HUES6 (cell line): Measurements from ENCODE around the gene PCSK5.

Source experiments
- H3K27ac ChIP-seq: 2 replicates; pipeline ENCODE4 v1.7.0; 2013; ENCODE audit warnings: low read depth, mild to moderate bottlenecking, low read length, inconsistent platforms
- H3K27me3 ChIP-seq: 2 replicates; pipeline ENCODE4 v1.6.1; 2013; ENCODE audit warnings: low read length; ENCODE audit not compliant: control insufficient read depth, insufficient read depth
- H3K36me3 ChIP-seq: 2 replicates; pipeline ENCODE4 v1.6.1; 2013; ENCODE audit warnings: low read length; ENCODE audit not compliant: control insufficient read depth, insufficient read depth
- H3K4me1 ChIP-seq: 2 replicates; pipeline ENCODE4 v1.6.1; 2013; ENCODE audit warnings: low read length; ENCODE audit not compliant: control insufficient read depth, insufficient read depth
- H3K4me3 ChIP-seq: 2 replicates; pipeline ENCODE4 v1.5.1; 2013; ENCODE audit warnings: low read depth, low read length
- H3K9ac ChIP-seq: one replicate; pipeline ENCODE4 v1.6.1; 2013; ENCODE audit warnings: mild to moderate bottlenecking, low read length
- H3K9me3 ChIP-seq: 2 replicates; pipeline ENCODE4 v1.6.1; 2013; ENCODE audit warnings: low read depth, low read length; ENCODE audit not compliant: control insufficient read depth, insufficient read depth

The PCSK5 gene

GRCh38 chr9:76203373-76203772 is 312.9 kb downstream of the PCSK5 start:
- no peak overlapping the region for H3K27ac ChIP-seq
- H3K4me1 ChIP-seq: peaks cover 9% of the 10 kb centered on the region; the same call in 1 of the 2 replicates
- no peak overlapping the region for H3K4me3 ChIP-seq
- no peaks in the 10 kb centered on the region for H3K9me3 ChIP-seq
- H3K27me3 ChIP-seq: no peaks in the 10 kb centered on the region
- no peaks in the 10 kb centered on the region for H3K36me3 ChIP-seq
- no peak overlapping the region for H3K9ac ChIP-seq

- H3K9me3 ChIP-seq: no peaks in the 10 kb centered on the region
- H3K36me3 ChIP-seq: no peaks in the 10 kb centered on the region
- peaks cover 9% of the 10 kb centered on the region; the same call in 1 of the 2 replicates for H3K4me1 ChIP-seq
- 0 out of 2 replicates have a peak overlapping the region, but pooled peaks have one; percentile 4 for H3K27ac ChIP-seq
- H3K9ac ChIP-seq: no peak overlapping the region
- no peaks in the 10 kb centered on the region for H3K27me3 ChIP-seq
- no peak overlapping the region for H3K4me3 ChIP-seq
Observed at GRCh38 chr9:76206821-76207220, 316.3 kb downstream of the PCSK5 start.

- Histone ChIP-seq H3K9me3 (no peaks in the 10 kb centered on the region), H3K4me3 (no peak overlapping the region), H3K9ac (no peak overlapping the region), H3K4me1 (peaks cover 4% of the 10 kb centered on the region; the same call in 1 of the 2 replicates), H3K27ac (no peak overlapping the region), H3K27me3 (no peaks in the 10 kb centered on the region), H3K36me3 (no peaks in the 10 kb centered on the region)
Observed at GRCh38 chr9:76213751-76214150, 323.3 kb downstream of the PCSK5 start.

- Histone ChIP-seq H3K4me3 (no peak overlapping the region), H3K4me1 (peaks cover 12% of the 10 kb centered on the region; the same call in 1 of the 2 replicates), H3K27me3 (no peaks in the 10 kb centered on the region), H3K9me3 (no peaks in the 10 kb centered on the region), H3K27ac (no peak overlapping the region), H3K36me3 (no peaks in the 10 kb centered on the region), H3K9ac (no peak overlapping the region)
Observed at GRCh38 chr9:76215066-76215465, 324.6 kb downstream of the PCSK5 start.

- Histone ChIP-seq H3K4me1 (peaks cover 12% of the 10 kb centered on the region; the same call in 1 of the 2 replicates), H3K9ac (no peak overlapping the region), H3K9me3 (no peaks in the 10 kb centered on the region), H3K27me3 (no peaks in the 10 kb centered on the region), H3K4me3 (no peak overlapping the region), H3K27ac (no peak overlapping the region), H3K36me3 (no peaks in the 10 kb centered on the region)
Observed at GRCh38 chr9:76216161-76216649, 325.7 kb downstream of the PCSK5 start.

GRCh38 chr9:76218117-76218885 is 327.8 kb downstream of the PCSK5 start:
- no peak overlapping the region for H3K4me3 ChIP-seq
- no peaks in the 10 kb centered on the region for H3K9me3 ChIP-seq
- no peak overlapping the region for H3K27ac ChIP-seq
- no peaks in the 10 kb centered on the region for H3K27me3 ChIP-seq
- no peak overlapping the region for H3K9ac ChIP-seq
- H3K36me3 ChIP-seq: no peaks in the 10 kb centered on the region
- H3K4me1 ChIP-seq: peaks cover 12% of the 10 kb centered on the region; the same call in 1 of the 2 replicates

- Histone ChIP-seq H3K36me3 (no peaks in the 10 kb centered on the region), H3K4me1 (peaks cover 12% of the 10 kb centered on the region; the same call in 1 of the 2 replicates), H3K9me3 (no peaks in the 10 kb centered on the region), H3K4me3 (no peak overlapping the region), H3K27ac (no peak overlapping the region), H3K9ac (no peak overlapping the region), H3K27me3 (no peaks in the 10 kb centered on the region)
Observed at GRCh38 chr9:76218886-76219445, 328.5 kb downstream of the PCSK5 start.

GRCh38 chr9:76219560-76220151 is 329.2 kb downstream of the PCSK5 start:
- no peak overlapping the region for H3K9ac ChIP-seq
- no peaks in the 10 kb centered on the region for H3K36me3 ChIP-seq
- H3K9me3 ChIP-seq: no peaks in the 10 kb centered on the region
- H3K27ac ChIP-seq: no peak overlapping the region
- H3K4me3 ChIP-seq: no peak overlapping the region
- peaks cover 12% of the 10 kb centered on the region; the same call in 1 of the 2 replicates for H3K4me1 ChIP-seq
- no peaks in the 10 kb centered on the region for H3K27me3 ChIP-seq

- Histone ChIP-seq H3K9ac (no peak overlapping the region), H3K4me3 (no peak overlapping the region), H3K27me3 (no peaks in the 10 kb centered on the region), H3K4me1 (peaks cover 12% of the 10 kb centered on the region; the same call in 1 of the 2 replicates), H3K36me3 (no peaks in the 10 kb centered on the region), H3K9me3 (no peaks in the 10 kb centered on the region), H3K27ac (no peak overlapping the region)
Observed at GRCh38 chr9:76221423-76221822, 330.9 kb downstream of the PCSK5 start.

GRCh38 chr9:76223749-76224340 is 333.4 kb downstream of the PCSK5 start:
- Histone ChIP-seq H3K4me1 (peaks cover 8% of the 10 kb centered on the region; the same call in 1 of the 2 replicates), H3K9ac (no peak overlapping the region), H3K36me3 (no peaks in the 10 kb centered on the region), H3K4me3 (no peak overlapping the region), H3K27me3 (no peaks in the 10 kb centered on the region), H3K9me3 (no peaks in the 10 kb centered on the region), H3K27ac (no peak overlapping the region)
